ENCODE data around the gene PLXND1. TPM values are rescaled to one million over a fixed set of nuclear protein-coding genes. Genes with fewer than 3 reads are reported as not detected.

PLXND1 gene
- polyA plus RNA-seq, 1 donor from 2014 or later: 0.05 TPM

GRCh38 chr3:129654131-129654530, 47.7 kb upstream of the PLXND1 start:
- no peak overlapping the region for H3K9ac ChIP-seq (ENCODE audit: low read length)
- no peak overlapping the region for H3K27ac ChIP-seq (ENCODE audit: low read length)
- H3K4me2 ChIP-seq (ENCODE audit: low read length): no peak overlapping the region
- H3K79me2 ChIP-seq (replicated peaks; ENCODE audit: insufficient read depth, low read length): no peaks in the 10 kb centered on the region
- H3K36me3 ChIP-seq (ENCODE audit: insufficient read depth, low read length): no peaks in the 10 kb centered on the region
- H3K9me2 ChIP-seq (ENCODE audit: insufficient read depth, low read length): no peaks in the 10 kb centered on the region
- H3K4me3 ChIP-seq (ENCODE audit: low read length): no peak overlapping the region
- H3K9me3 ChIP-seq (ENCODE audit: low read length): no peaks in the 10 kb centered on the region
- peaks cover 14% of the 10 kb centered on the region for H4K20me1 ChIP-seq (ENCODE audit: insufficient read depth)
- no peak overlapping the region for H2AFZ ChIP-seq (ENCODE audit: low read depth, low read length)
- H3F3A ChIP-seq (ENCODE audit: insufficient read depth, low read length, poor library complexity, severe bottlenecking): no peaks in the 10 kb centered on the region
- TF ChIP-seq EP300 (conservative IDR thresholded peaks at IDR 0.05; ENCODE audit: poor library complexity, severe bottlenecking) (no peak), CTCF (IDR thresholded peaks at IDR 0.05; ENCODE audit: poor library complexity, severe bottlenecking) (no peak), REST (IDR thresholded peaks at IDR 0.05; ENCODE audit: borderline replicate concordance) (no peak), MXI1 (conservative IDR thresholded peaks at IDR 0.05; ENCODE audit: poor library complexity, severe bottlenecking) (no peak), TAF1 (IDR thresholded peaks at IDR 0.05; ENCODE audit: low read depth) (no peak), RAD21 (conservative IDR thresholded peaks at IDR 0.05) (no peak), SMC3 (conservative IDR thresholded peaks at IDR 0.05; ENCODE audit: poor library complexity) (no peak)
- H3K27me3 ChIP-seq (ENCODE audit: insufficient read depth, low read depth, low read length): no peaks in the 10 kb centered on the region

GRCh38 chr3:129653019-129653418, 46.5 kb upstream of the PLXND1 start:
- Histone ChIP-seq H3K4me3 (ENCODE audit: low read length) (no peak overlapping the region), H3K27ac (ENCODE audit: low read length) (no peak overlapping the region), H3K36me3 (ENCODE audit: insufficient read depth, low read length) (no peaks in the 10 kb centered on the region), H3K4me2 (ENCODE audit: low read length) (no peak overlapping the region), H3K9me3 (ENCODE audit: low read length) (no peaks in the 10 kb centered on the region), H4K20me1 (ENCODE audit: insufficient read depth) (peaks cover 14% of the 10 kb centered on the region), H3K9me2 (ENCODE audit: insufficient read depth, low read length) (no peaks in the 10 kb centered on the region), H3K27me3 (ENCODE audit: insufficient read depth, low read depth, low read length) (no peaks in the 10 kb centered on the region), H3K79me2 (replicated peaks; ENCODE audit: insufficient read depth, low read length) (no peaks in the 10 kb centered on the region), H2AFZ (ENCODE audit: low read depth, low read length) (no peak overlapping the region), H3K9ac (ENCODE audit: low read length) (no peak overlapping the region), H3F3A (ENCODE audit: insufficient read depth, low read length, poor library complexity, severe bottlenecking) (no peaks in the 10 kb centered on the region)
- TF ChIP-seq POLR2AphosphoS5 (IDR thresholded peaks at IDR 0.05): no peak
- TF ChIP-seq REST (IDR thresholded peaks at IDR 0.05; ENCODE audit: borderline replicate concordance): no peak
- TF ChIP-seq SMC3 (conservative IDR thresholded peaks at IDR 0.05; ENCODE audit: poor library complexity): no peak
